H1 (cell line): ENCODE measurements around the gene TMEM200B. TPM values are rescaled to one million over a fixed set of nuclear protein-coding genes. Genes with fewer than 3 reads are reported as not detected.

ENCODE experiments used
- ATF2 ChIP-seq: IDR thresholded peaks from 2 replicates; pipeline ENCODE4 v1.6.1; 2012; ENCODE audit warnings: low read length, inconsistent platforms
- CHD1 ChIP-seq: IDR thresholded peaks from 2 replicates; pipeline ENCODE4 v1.6.1; 2012; ENCODE audit warnings: low read depth, low read length, improper control_type of control experiment
- CHD7 ChIP-seq: fragments of 300-600 bp; sonication (generic); IDR thresholded peaks from 2 replicates; pipeline ENCODE4 v1.7.1; 2012; ENCODE audit warnings: low read length, moderate library complexity, mild to moderate bottlenecking, inconsistent platforms; ENCODE audit not compliant: insufficient replicate concordance
- EP300 ChIP-seq, 2 experiments: IDR thresholded peaks; 1 replicate in 1 of 2; 2 replicates in 1 of 2; pipeline ENCODE4 v1.6.1; 2011 to 2012; ENCODE audit warnings: low read depth in 2 of 2, low read length in 2 of 2, mild to moderate bottlenecking in 2 of 2, borderline replicate concordance in 1 of 2, inconsistent platforms in 1 of 2, moderate library complexity in 1 of 2
- JUN ChIP-seq: IDR thresholded peaks from 2 replicates; pipeline ENCODE4 v1.6.1; 2011; ENCODE audit warnings: low read depth, mild to moderate bottlenecking, improper control_type of control experiment, low read length
- JUND ChIP-seq: IDR thresholded peaks from 2 replicates; pipeline ENCODE4 v1.6.1; 2011; ENCODE audit warnings: mild to moderate bottlenecking, improper control_type of control experiment, low read length
- NANOG ChIP-seq: IDR thresholded peaks from 2 replicates; pipeline ENCODE4 v1.6.1; 2011; ENCODE audit warnings: low read length, low read depth, mild to moderate bottlenecking, inconsistent platforms; ENCODE audit not compliant: insufficient read depth, poor library complexity, severe bottlenecking
- POU5F1 ChIP-seq: IDR thresholded peaks from 2 replicates; pipeline ENCODE4 v1.6.1; 2011; ENCODE audit warnings: low read depth, mild to moderate bottlenecking, low read length, moderate library complexity
- SRF ChIP-seq: IDR thresholded peaks from 2 replicates; pipeline ENCODE4 v1.6.1; 2011; ENCODE audit warnings: mild to moderate bottlenecking, low read depth, low read length, moderate library complexity
- polyA plus RNA-seq, 7 experiments: library from polyadenylated mRNA; depleted of rRNA in 3 of 7; stranded (reverse) in 5 of 7; unstranded in 2 of 7; fragments of >200 nt in 5 of 7; fragments of 200-250 nt in 2 of 7; gene quantifications; 1 replicate in 5 of 7; 2 replicates in 1 of 7; 4 replicates in 1 of 7; pipeline versions ENCODE4 v1.2.1 to v1.2.3, GENCODE V29; 2011 to 2013; ENCODE audit warnings: missing spikeins in 2 of 7, mixed read lengths in 2 of 7
- total RNA-seq: library from RNA; stranded (reverse); fragmentation: NEBNext Ultra II Directional; extraction: Animal tissue kit (Norgen Biotek cat#: 25700); gene quantifications from 2 replicates; pipeline ENCODE4 v1.2.1, GENCODE V29; 2021

TMEM200B gene
- total and polyA plus RNA-seq, 2 of the 8 experiments (the other 6 are each of a cell fraction or from before 2014, with no cell fraction given): 4.9 to 11.0 TPM

- TF ChIP-seq CHD7 (peak; percentile 47), EP300 (IDR thresholded peaks at IDR 0.05; ENCODE audit: borderline replicate concordance in 1 of 2, low read depth in 2 of 2, low read length in 2 of 2) (peak in 1 of 2 experiments; percentile 16; a peak in 1 of 3 replicates), CHD1 (no peak), NANOG (peak; percentile 67), ATF2 (peak; percentile 89), SRF (no peak), JUN (peak; percentile 68; the same call in 1 of the 2 replicates), POU5F1 (0 out of 2 replicates have a peak, but pooled peaks have one; percentile 69), JUND (peak; percentile 84; the same call in 1 of the 2 replicates)
- TF ChIP-seq, all 59 proteins: peak for 8
These were observed 40.9 kb upstream of the TMEM200B start (continued) for GRCh38 chr1:29164588-29164987.
